Activated naive CD4-positive, alpha-beta T cell treated with anti-CD3 and anti-CD28 coated beads, Interleukin-2, amount 10 ng/mL, durations not matched to agents 7 days and 5 days (primary cell): Measurements from ENCODE around the gene TP53AIP1.
"Not testable (repeated sequence)": the region's sequence is repeated elsewhere in the genome, so short reads cannot be mapped to it uniquely, and the experiment has no call there.

ENCODE experiments used
- CTCF ChIA-PET: fragments of 350-600 bp; sonication (Branson Sonifier 250); formaldehyde crosslinking; loops from one replicate; lab custom pipeline; 2021; ENCODE audit warnings: antibody characterized with exemption; lab: Charles Lee
- DNase-seq: peaks from one replicate; pipeline ENCODE4 v3.0.0-alpha.2; 2020
- H3K27ac Mint-ChIP-seq: one replicate; pipeline ENCODE4 v1.8.0; 2021; ENCODE audit warnings: mild to moderate bottlenecking, moderate library complexity, mixed read lengths
- H3K27me3 Mint-ChIP-seq: one replicate; pipeline ENCODE4 v1.8.0; 2021; ENCODE audit warnings: mild to moderate bottlenecking, mixed read lengths
- H3K36me3 Mint-ChIP-seq: one replicate; pipeline ENCODE4 v1.8.0; 2021; ENCODE audit warnings: mixed read lengths
- H3K4me1 Mint-ChIP-seq: one replicate; pipeline ENCODE4 v1.8.0; 2021; ENCODE audit warnings: mixed read lengths
- H3K4me3 Mint-ChIP-seq: one replicate; pipeline ENCODE4 v1.8.0; 2021; ENCODE audit warnings: mild to moderate bottlenecking, moderate library complexity, mixed read lengths
- H3K9me3 Mint-ChIP-seq: one replicate; pipeline ENCODE4 v1.8.0; 2021; ENCODE audit warnings: mixed read lengths

Gene TP53AIP1

DNA sequence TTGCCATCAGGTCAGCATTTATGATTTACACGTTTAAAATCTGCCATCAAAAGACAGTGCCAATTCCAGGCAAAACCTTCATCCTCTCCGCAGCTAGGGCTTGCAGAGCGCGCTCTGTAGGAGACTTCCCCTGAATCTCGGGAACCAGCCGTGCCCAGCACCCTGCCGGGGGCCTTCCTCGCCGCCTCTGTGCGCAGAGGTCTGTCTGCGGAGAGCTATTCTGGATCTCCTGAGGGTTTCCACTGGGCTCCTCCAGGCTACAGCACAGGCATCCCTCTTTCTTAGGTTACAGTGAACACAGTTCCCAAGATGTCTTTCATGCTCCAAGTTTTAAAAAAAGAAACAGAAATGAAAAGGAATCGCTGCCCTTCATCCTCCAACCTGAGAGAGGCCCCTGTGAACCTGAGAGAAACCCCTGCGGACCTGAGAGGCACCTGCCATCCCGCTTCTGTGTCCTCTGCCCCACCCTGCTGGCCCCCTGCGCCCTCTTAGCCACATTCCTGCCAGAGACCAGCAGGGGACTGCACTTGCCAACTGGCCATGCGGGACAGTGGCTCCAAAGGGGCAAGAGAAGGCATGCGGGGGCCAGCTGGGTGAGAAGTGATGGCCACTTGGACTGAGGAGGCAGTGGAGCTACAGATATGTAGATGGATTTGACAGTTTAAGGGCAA, 16.1 kb downstream of the TP53AIP1 start:
- Mint-ChIP-seq H3K36me3 (no peaks in the 10 kb centered on the region), H3K9me3 (no peaks in the 10 kb centered on the region), H3K27me3 (peaks cover 23% of the 10 kb centered on the region), H3K4me3 (no peak overlapping the region), H3K27ac (no peak overlapping the region), H3K4me1 (peaks cover 13% of the 10 kb centered on the region)
- CTCF ChIA-PET = no interaction called here
- DNase-seq = no peak

DNA sequence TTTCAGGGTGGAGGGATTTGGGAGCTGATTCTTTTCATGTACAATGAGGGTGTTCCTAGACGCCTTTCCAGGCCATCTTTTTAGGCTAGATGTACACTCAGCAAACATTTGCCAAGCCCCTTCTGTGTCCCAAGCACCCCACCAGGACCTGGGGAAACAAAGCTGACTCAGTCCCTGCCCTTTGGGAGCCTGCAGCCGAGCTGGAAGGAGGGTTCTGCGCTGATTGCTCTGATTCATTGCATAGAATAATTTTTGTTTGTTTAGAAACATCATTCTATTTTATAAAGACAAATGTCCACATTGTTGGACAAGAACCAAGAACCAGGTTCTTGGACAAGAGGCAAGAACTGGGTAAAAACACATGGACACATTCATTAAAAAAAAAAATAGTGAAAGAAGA, 16.7 kb downstream of the TP53AIP1 start:
- Mint-ChIP-seq H3K27ac (no peak overlapping the region), H3K36me3 (no peaks in the 10 kb centered on the region), H3K4me1 (peaks cover 13% of the 10 kb centered on the region), H3K9me3 (no peaks in the 10 kb centered on the region), H3K27me3 (peaks cover 20% of the 10 kb centered on the region), H3K4me3 (no peak overlapping the region)
- no peak for DNase-seq
- CTCF ChIA-PET = interaction anchor here (0.9 kb wide), 1 partner anchor 41 kb away, joined by 3 read pairs; no protein-coding TSS in a partner anchor

DNA sequence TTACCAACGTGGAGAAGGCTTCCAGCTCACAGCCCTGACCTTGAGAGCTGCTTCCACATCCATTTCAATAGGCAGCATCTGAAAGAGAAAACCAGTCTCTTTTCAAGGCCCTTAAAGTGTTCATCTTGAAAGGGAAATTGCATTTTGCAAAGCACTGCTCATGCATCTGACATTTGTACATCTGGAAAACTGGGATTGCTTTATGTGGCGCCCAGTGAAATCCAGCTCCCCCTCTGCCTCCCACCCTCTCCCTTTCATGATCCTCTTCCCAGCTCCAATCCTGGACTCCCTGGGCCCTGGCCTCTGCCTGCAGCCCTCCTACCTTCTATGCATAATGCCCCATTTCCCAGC, 17.4 kb downstream of the TP53AIP1 start:
- no peak overlapping the region for H3K27ac Mint-ChIP-seq
- DNase-seq = no peak
- no peaks in the 10 kb centered on the region for H3K36me3 Mint-ChIP-seq
- H3K4me1 Mint-ChIP-seq = peaks cover 13% of the 10 kb centered on the region
- H3K27me3 Mint-ChIP-seq = peaks cover 19% of the 10 kb centered on the region
- no peaks in the 10 kb centered on the region for H3K9me3 Mint-ChIP-seq
- no peak overlapping the region for H3K4me3 Mint-ChIP-seq
- CTCF ChIA-PET = interaction anchor here (0.9 to 1.3 kb wide), 2 partner anchors 37 to 40 kb away, joined by 3 read pairs; no protein-coding TSS in a partner anchor

DNA sequence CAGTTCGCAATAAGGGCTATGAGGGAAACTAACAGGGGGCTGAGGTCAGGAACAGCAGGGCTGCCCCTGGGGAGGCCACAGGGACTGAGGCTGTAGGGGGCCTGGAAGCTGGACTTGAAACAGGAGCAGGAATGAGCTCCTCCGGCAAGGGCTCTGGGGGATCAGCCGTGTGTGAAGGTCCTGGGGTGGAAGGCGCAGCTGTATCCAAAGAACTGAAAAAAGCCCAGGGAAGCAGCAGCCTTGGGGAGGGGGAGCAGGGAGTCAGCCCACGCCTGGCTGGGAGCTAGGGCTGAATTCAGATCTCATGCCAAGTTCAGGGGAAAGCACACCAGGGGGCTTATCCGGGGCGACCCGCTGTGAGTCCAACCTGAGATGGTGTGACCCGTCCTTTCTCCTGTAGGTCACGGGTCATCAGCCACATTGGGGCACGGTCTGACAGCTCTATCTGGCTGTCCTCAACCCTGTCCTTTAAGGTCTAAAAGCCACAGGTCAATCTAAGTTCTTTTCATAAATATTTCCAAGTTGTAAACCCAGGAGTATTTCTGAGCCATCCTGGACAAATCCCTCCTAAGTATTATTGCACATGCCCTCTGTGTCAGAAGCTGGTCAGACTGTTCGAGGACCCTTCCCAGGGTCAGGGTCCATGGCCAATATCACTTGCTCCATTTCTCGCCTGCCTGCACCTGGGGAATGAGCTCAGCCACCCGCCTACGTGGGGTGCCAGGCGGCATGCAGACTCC, 18.0 kb downstream of the TP53AIP1 start:
- H3K27ac Mint-ChIP-seq = no peak overlapping the region
- CTCF ChIA-PET = interaction anchor here (0.9 to 1.3 kb wide), 2 partner anchors 37 to 40 kb away, joined by 3 read pairs; no protein-coding TSS in a partner anchor
- no peak overlapping the region for H3K4me3 Mint-ChIP-seq
- H3K27me3 Mint-ChIP-seq = peaks cover 19% of the 10 kb centered on the region
- DNase-seq = no peak
- no peaks in the 10 kb centered on the region for H3K36me3 Mint-ChIP-seq
- H3K9me3 Mint-ChIP-seq = no peaks in the 10 kb centered on the region
- H3K4me1 Mint-ChIP-seq = peaks cover 13% of the 10 kb centered on the region

DNA sequence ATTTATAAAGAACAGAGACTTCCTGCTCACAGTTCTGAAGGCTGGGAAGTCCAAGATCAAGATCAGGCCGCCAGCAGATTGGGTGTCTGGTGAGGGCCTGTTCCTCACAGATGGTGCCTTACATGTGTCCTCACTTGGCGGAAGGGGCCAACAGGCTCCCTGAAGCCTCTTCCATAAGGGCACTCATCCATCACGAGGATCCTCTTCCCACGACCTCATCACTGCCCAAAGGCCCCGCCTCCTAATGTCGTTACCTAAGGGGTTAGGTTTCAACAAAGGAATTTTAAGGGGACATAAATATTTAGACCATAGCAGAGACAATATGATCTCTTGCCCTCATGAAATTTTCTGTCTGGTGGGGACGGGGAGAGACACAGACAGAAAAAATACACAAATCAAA, 18.6 kb downstream of the TP53AIP1 start:
- CTCF ChIA-PET = interaction anchor here (1.3 kb wide), 1 partner anchor 36 kb away, joined by 3 read pairs; no protein-coding TSS in a partner anchor
- Mint-ChIP-seq H3K9me3 (no peaks in the 10 kb centered on the region), H3K36me3 (no peaks in the 10 kb centered on the region), H3K27me3 (peaks cover 21% of the 10 kb centered on the region), H3K4me3 (no peak overlapping the region), H3K4me1 (peaks cover 9% of the 10 kb centered on the region), H3K27ac (no peak overlapping the region)
- DNase-seq = no peak

DNA sequence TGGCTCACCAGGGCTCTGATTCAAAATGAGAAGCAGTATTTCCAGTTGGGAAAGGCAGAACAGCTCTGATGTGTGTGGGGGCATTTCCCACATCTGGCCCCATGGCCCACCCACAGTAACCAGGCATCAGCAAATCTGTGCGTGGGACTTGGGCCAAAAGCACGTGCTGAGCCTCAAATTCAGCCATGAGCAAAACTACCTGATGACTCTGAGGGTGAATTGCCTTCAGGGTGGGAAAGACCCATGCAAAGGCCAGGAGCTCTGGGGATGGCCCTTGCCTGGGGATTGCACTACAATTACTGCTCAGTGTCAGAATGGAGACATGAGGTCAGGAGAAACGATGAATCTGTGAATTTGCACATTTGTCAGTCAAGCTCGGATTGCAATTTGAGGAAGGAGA, 20.9 kb downstream of the TP53AIP1 start:
- no peaks in the 10 kb centered on the region for H3K9me3 Mint-ChIP-seq

DNA sequence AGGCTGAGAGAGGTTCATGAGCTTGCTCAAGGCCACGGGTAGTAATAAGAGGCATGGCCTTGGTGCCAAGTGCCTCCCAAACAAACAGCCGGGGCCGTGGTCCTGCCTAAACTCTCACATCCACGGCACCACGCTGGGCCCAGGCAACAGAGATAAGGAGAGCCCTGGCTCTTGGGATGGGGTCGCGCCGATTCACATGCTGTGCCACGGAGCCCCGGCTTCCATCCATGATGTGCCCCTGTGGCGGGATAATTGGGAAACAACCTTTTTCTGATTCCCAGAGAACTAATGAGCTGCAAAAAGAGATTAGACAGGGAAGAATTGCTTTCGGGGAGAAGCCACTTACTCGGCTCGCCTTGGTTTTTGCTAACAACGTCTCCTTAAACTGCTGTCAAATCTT, 22.0 kb downstream of the TP53AIP1 start:
- Mint-ChIP-seq H3K36me3 (no peaks in the 10 kb centered on the region), H3K4me1 (no peaks in the 10 kb centered on the region), H3K4me3 (no peak overlapping the region), H3K27me3 (peaks cover 31% of the 10 kb centered on the region), H3K27ac (no peak overlapping the region), H3K9me3 (no peaks in the 10 kb centered on the region)
- no peak for DNase-seq
- CTCF ChIA-PET = interaction anchor here (0.8 kb wide), 1 partner anchor 36 kb away, joined by 3 read pairs; no protein-coding TSS in a partner anchor

More for the DNA sequence above, 20.9 kb downstream of the TP53AIP1 start:
- Mint-ChIP-seq H3K27me3 (peaks cover 29% of the 10 kb centered on the region), H3K27ac (no peak overlapping the region), H3K4me1 (no peaks in the 10 kb centered on the region), H3K4me3 (no peak overlapping the region), H3K36me3 (no peaks in the 10 kb centered on the region)
- CTCF ChIA-PET = no interaction called here
- no peak for DNase-seq

DNA sequence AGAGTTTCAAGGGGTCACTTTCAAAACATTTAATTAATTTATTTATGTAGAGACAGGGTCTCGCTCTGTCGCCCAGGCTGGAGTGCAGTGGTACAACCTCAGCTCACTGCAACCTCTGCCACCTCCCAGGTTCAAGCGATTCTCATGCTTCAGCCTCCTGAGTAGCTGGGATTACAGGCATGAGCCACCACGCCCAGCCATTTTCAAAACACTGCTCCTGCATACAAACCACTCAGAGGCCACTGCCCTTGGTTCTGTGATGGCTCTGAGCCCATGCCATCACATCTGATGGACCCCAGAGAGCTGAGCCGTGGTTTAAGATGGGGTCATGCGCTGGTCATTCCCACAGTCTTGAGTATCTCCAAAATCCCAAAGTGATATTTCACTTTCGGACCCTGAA, 23.0 kb downstream of the TP53AIP1 start:
- not testable (repeated sequence) for H3K4me3 Mint-ChIP-seq, H3K36me3 Mint-ChIP-seq, H3K9me3 Mint-ChIP-seq, H3K27ac Mint-ChIP-seq, H3K4me1 Mint-ChIP-seq, DNase-seq
- CTCF ChIA-PET = interaction anchor here (0.8 to 1.9 kb wide), 2 partner anchors 35 to 37 kb away, joined by 3 to 6 read pairs; no protein-coding TSS in a partner anchor
- peaks cover 30% of the 10 kb centered on the region for H3K27me3 Mint-ChIP-seq

DNA sequence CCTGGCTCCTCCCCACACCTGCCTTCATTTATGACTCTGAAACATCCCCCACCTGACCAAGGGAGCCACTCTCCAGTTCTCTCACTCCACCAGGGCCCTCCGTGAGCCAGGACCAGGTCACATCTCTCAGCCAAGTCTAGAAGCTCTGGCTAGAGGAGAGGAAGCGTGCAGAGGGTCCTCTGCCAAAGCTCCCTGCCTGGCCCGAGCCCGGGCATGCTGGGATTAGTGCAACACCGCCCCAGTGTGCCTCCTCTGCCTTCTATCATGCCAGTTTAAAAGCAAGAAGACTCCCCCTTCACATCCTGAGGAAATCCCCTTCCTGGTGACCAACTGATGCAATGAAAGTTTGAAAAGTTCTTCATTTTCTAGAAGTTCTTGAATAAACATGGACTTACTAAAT, 23.5 kb downstream of the TP53AIP1 start:
- Mint-ChIP-seq H3K27me3 (peaks cover 31% of the 10 kb centered on the region), H3K4me1 (no peaks in the 10 kb centered on the region), H3K4me3 (no peak overlapping the region), H3K36me3 (no peaks in the 10 kb centered on the region), H3K27ac (no peak overlapping the region), H3K9me3 (no peaks in the 10 kb centered on the region)
- CTCF ChIA-PET = interaction anchor here (0.8 to 1.9 kb wide), 2 partner anchors 34 to 38 kb away, joined by 3 to 6 read pairs; no protein-coding TSS in a partner anchor
- no peak for DNase-seq

DNA sequence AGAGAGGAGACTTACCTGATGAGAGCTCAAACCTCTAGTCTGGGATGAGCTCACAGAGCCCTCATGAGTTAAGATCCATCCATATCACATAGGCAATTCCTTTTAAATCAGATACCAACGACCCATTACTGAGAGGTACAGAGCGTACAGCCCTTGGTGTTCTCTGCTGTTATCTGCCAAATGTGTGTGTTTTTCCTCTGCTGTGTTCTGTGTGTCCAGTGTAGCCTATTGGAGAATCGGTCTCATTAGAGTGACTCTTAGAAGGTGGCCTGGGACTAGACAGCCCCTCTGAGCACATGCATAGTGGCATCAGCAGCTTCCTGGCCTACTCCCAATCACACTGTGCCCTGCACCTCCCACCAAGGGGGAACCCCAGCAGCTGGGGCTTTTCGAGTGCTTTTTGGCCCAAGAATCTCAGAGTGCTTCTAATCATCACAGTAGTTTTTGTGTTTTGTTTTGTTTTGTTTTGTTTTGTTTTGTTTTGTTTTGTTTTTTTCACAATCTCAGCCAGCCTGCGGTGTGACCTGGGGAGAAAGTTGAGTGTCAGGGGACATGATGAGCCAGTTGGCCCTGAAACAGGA, 25.4 kb downstream of the TP53AIP1 start:
- Mint-ChIP-seq H3K36me3 (no peaks in the 10 kb centered on the region), H3K27ac (no peak overlapping the region), H3K9me3 (no peaks in the 10 kb centered on the region), H3K4me3 (no peak overlapping the region), H3K27me3 (peaks cover 35% of the 10 kb centered on the region), H3K4me1 (no peaks in the 10 kb centered on the region)
- no peak for DNase-seq
- CTCF ChIA-PET = no interaction called here

DNA sequence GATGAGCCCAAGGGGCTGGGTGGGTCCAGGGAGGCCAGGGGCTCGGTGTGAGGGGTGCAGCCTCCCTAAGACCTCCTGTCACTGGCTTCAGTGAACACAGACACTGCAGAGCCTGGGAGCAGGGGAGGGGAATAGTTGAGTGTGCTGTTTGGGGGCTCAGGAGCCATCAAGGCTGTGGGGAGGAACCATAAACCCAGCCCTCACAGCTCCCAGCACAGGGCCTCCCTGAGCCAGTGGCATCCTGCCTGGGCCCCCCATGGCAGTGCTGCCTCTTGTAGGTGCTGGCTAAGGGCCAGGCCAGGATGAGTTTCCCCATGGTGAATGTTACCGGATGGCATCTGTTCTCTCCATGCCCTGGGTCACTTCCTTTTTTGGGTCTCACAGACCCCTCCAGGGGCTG, 26.0 kb downstream of the TP53AIP1 start:
- Mint-ChIP-seq H3K9me3 (no peaks in the 10 kb centered on the region), H3K27ac (no peak overlapping the region), H3K27me3 (peaks cover 39% of the 10 kb centered on the region), H3K4me1 (no peaks in the 10 kb centered on the region), H3K36me3 (no peaks in the 10 kb centered on the region), H3K4me3 (no peak overlapping the region)
- DNase-seq = no peak
- CTCF ChIA-PET = no interaction called here

DNA sequence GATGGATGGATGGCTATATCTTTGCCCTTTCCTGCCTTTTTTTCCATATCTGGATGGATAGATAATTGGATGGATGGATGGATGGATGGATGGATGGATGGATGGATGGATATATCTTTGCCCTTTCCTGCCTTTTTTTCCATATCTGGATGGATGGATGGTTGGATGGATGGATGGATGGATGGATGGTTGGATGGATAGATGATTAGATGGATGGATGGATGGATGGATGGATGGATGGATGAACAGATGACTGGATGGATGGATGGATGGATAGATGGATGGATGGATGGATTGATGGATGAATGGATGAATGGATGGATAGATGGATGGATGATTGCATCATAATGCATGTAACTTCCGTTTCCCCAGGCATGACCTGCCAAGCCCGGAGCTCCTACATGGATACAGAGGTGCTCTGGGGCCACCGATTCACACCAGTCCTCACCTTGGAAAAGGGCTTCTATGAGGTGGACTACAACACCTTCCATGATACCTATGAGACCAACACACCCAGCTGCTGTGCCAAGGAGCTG, 26.6 kb downstream of the TP53AIP1 start:
- CTCF ChIA-PET = no interaction called here
- Mint-ChIP-seq H3K4me1 (no peaks in the 10 kb centered on the region), H3K27me3 (peaks cover 45% of the 10 kb centered on the region), H3K4me3 (no peak overlapping the region), H3K36me3 (no peaks in the 10 kb centered on the region), H3K27ac (no peak overlapping the region), H3K9me3 (no peaks in the 10 kb centered on the region)
- no peak for DNase-seq

DNA sequence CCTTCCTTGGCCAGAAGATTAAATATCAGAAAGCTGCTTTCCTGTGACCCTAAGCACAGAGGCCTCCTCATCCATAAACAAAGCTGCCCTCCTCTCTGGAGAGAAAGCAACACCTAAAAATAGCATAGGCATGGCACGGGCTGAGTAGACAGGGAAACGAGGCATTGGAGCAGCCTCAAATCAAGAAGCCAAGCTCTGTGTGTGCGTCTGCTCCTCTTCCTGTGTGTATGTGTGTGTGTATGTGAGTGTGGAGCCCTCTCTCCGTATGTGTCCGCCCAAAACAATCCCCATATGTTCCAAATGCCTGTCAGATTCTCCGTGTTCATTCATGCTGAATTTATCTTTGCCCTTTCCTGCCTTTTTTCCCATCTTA, 27.5 kb downstream of the TP53AIP1 start:
- CTCF ChIA-PET = interaction anchor here (0.9 kb wide), 1 partner anchor 9 kb away, joined by 3 read pairs; no protein-coding TSS in a partner anchor

More for the DNA sequence above, 27.5 kb downstream of the TP53AIP1 start:
- Mint-ChIP-seq H3K27ac (no peak overlapping the region), H3K27me3 (peaks cover 47% of the 10 kb centered on the region), H3K4me3 (no peak overlapping the region), H3K4me1 (no peaks in the 10 kb centered on the region), H3K9me3 (no peaks in the 10 kb centered on the region), H3K36me3 (no peaks in the 10 kb centered on the region)
- DNase-seq = no peak
